SW480 (cell line): ENCODE measurements around the gene HSPA1B.
"Not testable (repeated sequence)": the region's sequence is repeated elsewhere in the genome, so short reads cannot be mapped to it uniquely, and the experiment has no call there.

Experiments
- DNase-seq: peaks from one replicate; pipeline ENCODE4 v3.0.0-alpha.2; 2016; ENCODE audit warnings: low spot score

The HSPA1B gene

DNA sequence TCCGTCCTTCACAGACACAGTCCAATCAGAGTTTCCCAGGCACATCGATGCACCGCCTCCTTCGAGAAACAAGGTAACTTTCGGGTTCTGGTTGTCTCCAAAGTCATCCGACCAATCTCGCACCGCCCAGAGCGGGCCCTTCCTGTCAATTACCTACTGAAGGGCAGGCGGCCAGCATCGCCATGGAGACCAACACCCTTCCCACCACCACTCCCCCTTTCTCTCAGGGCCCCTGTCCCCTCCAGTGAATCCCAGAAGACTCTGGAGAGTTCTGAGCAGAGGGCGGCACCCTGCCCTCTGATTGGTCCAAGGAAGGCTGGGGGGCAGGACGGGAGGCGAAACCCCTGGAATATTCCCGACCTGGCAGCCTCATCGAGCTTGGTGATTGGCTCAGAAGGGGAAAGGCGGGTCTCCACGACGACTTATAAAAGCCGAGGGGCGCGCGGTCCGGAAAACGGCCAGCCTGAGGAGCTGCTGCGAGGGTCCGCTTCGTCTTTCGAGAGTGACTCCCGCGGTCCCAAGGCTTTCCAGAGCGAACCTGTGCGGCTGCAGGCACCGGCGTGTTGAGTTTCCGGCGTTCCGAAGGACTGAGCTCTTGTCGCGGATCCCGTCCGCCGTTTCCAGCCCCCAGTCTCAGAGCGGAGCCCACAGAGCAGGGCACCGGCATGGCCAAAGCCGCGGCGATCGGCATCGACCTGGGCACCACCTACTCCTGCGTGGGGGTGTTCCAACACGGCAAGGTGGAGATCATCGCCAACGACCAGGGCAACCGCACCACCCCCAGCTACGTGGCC is at the start of gene HSPA1B:
Gene HSPA1B (plus strand): TSS at position 453 of the 794 bp plus-strand sequence. CDS start 213 bp downstream, at position 666.
- peak; percentile 95 for DNase-seq

DNA sequence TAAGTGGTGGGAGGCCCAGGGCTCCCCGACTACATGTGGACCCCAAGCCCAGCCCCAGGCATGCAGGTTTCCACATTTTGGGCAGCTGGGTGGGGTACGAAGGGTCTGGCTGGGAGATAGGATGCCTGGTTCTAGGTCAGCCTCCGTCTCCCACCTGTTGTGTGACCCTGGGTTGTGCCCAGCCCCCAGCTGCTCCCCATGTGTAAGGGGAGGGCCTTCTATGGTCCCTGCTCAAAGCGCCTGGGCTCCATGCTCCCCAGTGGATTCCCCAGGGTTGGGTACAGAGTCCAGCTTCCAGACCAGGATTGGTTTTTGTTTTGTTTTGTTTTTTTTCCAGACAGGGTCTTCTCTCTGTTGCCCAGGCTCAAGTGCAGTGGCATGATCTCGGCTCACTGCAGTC is 49.3 kb upstream of the HSPA1B start:
- DNase-seq: no peak

DNA sequence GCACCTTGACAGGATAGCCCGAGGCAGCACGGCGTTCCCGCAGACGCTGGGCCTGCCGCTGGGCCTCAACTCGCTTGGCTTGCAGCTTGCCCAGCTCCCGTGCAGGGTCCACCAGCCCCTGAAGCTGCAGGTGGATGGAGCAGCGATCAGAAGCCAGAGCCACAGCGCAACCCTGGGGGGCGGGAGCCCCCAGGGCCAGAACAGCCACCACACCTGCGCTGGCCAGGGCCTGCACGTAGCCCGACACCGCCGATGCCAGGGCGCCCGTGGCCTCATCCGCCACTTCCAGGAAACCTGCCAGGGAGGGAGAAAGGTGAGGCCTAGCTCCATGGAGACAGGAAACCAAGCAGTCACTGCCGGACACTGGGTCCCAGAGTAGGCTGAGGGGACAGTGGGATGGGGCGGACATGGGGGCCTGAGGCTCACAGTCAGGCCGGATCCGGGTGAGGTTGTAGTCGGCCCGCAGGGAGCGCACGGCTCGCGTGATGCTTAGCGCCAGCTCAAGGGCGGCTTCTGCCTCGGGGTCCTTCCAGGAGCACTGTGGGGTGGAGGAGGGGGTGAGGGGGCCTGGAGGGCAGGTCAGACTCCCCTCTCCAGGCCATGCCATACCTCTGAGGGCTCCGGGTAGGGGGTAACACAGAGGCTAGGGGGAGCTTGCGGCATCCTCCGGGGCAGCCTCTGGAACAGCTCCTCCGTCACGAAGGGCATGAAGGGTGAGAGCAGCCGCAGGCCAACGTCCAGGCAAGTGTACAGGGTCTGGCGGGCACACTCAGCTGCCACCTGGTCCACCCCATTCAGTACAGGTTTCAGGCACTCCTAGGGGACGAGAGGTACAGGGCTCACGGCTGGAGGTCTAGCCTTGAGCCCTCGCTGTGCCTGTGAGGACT is 48.3 kb upstream of the HSPA1B start:
- no peak for DNase-seq

DNA sequence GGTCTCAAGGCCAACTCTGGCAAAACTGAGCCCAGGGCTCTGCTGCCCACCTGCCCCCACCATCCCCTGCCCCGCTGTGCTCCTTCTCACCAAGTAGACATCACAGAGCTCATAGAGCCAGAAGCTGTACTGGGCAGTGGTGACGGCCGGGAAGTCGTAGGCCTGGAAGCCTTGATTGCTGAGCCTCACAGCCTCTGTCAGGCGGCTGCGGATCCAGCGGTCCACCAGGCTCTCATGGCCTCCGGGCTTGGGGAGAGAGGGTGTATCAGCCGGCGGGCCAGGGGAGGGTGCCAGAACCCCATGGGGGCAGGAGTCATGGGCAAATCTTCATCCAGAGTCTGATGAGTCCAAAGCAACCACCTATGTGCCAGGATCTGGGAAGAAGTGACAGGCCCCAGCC is 47.6 kb upstream of the HSPA1B start:
- DNase-seq: no peak

DNA sequence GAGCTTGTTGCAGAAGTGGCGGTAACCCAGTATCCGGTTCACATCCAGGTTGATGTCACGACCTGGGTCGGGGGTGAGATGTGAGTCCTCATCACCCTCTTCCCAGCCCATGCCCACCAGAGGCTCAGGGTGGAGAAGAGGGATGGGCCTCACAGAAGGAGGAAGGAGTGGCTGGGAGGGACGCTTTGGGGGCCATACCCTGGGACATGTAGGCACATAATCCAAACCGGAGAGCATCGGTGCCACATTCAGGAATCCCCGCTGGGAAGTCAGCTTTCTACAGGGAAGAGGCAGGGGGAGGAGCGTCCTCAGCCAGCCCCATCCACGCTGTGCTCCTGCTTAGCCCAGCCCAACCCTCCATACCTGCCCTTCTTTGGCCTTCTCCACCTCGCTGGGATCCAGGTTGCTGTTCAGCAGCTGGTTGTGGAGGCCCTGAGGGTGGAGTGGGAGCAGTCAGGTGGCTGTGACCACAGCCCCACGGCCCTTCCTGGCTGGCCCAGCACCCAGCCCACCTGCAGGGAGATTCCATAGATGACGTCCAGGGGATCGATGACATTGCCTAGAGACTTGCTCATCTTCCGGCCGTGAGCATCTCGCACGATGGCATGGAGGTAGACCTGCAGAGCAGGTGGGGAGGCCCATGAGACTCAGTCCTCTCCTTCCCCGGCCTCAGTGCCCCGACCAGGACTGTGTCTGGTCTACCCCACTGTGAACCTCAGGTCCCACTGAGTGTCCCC is 46.9 kb upstream of the HSPA1B start:
- DNase-seq: no peak

DNA sequence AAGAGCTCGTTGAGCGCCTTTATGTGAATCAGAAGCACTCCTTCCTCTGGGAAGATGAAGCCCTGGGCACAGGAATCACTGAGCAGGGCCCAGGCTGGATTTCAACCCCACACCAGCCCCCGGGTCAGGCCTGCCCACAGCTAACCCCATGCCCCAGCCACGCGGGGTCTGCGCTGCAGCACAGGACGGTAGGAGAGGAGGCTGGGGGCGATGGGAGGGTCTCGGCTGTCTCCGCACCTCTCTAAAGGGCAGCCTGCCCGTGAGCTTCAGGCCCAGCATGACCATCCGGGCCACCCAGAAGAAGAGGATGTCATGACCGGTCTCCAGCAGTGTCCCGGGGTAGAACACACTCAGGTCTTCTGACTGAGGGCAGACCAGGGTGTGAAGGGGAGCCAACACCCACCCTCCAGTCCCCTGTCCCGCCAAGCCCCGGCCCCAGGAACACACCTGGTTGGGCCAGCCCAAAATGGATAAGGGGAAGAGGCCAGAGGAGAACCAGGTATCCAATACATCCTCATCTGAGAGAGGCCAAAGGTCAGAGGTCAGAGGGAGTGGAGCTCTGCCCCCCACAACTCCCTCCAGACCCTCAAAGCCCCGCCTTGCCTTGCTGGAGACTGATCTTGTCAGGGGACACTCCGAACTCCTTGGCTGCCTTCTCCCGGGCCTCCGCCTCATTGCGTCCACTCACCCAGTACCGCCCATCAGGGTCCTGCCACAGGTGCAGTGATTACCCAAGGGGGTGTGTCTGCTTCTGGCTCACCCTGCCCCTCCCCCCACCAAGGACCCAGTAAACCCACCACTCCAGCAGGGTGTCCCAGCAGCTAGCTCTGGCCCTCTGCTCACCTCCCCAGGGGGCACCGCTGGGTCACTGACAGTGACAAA is 46.1 kb upstream of the HSPA1B start:
- no peak for DNase-seq

DNA sequence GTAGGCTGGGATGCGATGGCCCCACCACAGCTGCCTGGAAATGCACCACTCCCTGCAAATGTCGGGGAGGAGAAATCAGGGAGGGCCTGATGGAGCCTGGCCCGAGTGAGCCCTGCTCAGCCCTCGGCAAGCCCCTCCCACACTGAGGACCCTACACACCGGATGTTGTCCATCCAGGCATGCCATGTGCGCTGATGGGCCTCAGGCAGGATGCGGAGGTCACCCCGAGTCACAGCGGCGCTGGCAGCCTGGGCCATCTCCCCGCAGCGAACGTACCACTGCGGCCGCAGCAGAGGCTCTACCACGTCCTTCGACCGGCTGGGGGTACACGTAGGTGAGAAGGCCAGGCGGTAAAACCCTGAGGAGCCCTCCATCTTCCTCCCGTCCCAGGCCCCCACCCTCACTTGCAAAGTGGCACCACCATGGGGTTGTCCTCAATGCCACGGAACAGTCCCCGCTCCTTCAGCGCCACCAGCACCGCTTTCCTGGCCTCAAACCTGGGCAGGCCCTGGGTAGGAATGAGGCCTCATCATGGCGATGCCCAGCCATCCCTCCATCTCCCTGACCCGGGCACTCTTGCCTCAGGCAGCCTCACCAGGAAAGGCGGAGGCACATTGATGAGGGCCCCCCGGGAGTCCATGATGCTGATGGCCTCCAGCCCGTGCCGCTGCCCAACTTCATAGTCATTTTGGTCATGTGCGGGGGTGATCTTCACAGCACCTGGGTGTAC is 45.2 kb upstream of the HSPA1B start:
- no peak for DNase-seq

DNA sequence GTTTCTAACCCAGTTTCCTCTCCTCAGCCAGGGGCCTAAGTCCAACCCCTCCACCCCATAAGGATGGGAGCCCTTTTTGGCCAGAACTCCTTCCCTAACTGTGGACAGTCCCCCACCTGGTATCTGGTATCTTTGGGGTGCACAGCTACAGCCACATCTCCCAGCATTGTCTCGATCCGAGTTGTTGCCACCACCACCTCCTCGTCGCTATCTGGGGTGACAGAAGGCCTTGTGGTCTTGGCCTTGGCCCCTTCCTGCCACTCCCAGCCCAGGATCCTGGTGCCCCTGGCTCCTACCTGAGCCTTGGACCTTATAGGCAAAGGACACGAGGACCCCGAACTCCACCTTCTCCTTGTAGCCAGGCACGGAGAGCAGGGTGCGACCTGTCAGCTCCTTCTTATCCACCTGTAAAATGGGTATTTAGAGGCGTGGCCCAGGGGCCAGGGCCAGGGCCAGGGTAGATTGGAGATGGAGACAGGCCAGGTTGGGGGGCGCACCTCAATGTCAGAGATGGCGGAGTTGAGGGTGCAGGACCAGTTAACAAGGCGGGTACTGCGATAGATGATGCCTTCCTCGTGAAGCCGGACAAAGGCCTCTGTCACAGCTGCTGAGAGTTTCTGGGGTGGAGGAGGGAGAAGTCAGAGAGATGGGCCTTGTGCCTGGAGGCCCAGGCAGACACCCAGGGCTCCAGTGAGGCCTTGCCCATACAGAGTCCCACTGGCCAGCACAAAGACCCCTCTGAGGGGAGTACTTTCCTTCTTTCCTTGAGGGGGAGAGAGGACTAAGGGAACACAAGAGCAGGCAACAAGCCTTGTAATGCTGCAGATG is 43.2 kb upstream of the HSPA1B start:
- no peak for DNase-seq

DNA sequence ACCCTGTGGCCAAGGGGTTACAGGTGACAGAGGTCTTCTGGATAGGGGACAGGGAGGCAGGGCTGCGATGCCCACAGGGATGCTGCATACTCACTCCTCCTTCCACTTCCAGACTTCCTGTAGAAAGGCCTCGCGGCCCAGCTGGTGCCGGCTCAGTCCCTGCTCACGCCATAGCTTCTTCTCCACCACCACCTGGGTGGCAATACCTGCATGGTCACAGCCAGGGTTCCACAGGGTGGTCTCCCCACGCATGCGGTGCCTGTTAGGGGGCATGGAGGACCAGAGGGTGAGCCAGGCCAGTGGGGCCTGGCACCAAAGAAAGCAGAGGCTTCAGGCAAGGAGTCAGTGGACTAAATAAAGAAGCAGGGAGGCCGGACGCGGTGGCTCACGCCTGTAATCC is 42.1 kb upstream of the HSPA1B start:
- DNase-seq: no peak

DNA sequence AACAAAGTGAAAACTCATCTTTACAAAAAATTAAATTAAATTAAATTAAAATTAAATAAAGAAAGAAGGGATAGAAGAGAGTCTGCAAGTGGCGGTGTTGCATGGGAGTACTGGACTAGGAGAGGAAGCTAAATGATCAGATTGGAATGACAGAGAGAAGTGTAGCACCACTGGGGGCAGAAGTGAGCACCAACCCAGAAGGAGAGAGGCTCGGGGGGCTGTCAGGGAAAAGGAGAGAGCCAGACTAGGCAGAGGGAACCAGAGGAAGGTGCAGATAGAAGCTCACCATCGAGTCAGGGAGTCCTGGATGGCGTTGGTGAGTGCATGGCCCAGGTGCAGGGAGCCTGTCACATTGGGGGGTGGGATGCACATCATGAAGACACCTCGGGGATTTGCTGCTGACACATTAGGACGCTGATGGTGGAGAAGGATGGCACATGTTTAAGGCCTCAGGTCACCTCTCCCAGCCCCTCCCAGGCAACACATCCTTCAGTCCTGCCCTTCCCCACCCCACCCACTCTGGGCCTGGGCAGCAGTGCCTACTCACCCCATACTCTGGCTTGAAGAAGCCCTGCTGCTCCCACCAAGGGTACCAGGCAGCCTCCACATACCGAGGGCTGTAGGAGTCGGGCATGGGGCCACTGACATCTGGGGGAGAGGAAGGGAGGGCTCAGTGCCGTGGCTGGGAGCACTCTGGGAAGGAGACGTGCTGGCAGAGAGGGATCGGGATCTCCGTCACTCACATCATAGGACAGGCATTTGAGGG is 36.0 kb upstream of the HSPA1B start:
- DNase-seq: peak; percentile 50

DNA sequence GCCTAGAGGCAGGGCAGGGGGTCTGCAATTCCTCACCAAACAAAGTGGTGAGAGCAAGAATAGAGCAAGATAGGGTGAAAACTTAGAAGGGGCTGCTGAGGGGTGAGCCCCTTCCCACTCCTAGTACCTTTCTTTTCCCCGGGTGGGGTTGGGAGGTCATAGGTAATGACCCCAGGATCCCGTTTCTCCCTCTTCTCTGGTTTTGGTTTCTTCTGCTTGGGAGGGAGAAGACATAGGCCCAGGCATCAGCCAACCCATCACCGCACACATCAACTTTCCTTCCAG is 35.5 kb upstream of the HSPA1B start:
- DNase-seq: no peak

DNA sequence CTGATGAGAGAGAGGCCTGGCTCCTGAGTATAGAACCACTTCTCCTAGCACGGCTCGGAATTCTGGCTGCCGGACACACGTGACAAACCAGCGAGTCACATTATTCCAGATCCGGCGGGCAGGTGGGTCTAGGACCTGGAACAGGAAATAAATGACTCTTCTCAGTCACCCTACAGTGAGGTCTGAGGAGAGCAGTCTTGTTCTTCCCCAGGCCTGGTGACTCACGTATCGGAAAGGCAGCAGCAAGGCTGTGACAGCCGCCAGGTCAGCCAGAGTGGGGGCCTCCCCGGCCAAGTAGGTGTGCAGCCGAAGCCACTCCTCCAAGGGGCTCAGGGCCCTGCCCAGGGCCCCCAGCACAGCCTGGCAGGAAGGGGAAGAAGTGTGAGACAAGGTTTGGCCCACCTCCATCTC is 34.8 kb upstream of the HSPA1B start:
- no peak for DNase-seq

DNA sequence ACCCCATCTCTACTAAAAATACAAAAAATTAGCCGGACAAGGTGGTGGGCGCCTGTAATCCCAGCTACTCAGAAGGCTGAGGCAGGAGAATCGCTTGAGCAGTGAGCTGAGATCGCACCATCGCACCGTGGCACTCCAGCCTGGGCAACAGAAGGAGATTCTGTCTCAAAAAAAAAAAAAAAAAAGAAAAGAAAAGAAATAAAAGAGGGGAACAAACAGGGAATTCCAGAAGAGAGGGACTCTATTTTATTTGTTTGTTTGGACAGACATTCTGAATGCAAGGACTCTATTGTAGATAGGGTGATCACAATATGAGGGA is 33.7 kb upstream of the HSPA1B start:
- not testable (repeated sequence) for DNase-seq

DNA sequence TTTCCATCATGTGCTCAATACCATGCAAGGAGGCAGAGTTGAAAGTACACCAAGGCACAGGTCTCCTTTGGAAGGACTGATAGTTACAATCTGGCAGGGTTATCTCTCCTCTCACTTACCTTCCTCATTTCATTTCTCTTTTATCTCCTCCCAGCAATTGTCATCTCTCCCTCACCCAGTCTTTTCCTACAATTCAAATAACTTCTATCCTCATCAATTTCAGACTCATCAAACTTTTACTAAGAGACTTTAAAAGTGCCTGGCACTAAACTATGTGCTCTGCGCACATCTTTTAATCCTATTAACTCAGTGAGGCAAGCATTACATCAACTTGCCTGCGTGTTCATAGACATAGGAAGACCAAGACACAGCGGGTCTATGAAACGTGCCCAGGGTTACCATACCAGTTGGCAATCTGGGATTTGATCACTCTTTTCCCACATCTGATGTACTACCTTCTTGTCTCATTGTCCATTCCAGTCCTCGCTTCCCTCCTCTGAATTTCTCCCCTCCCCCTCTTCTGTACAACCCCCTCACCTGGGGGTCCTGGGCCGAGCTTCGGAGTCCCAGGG is 33.2 kb upstream of the HSPA1B start:
- peak; percentile 36 for DNase-seq

DNA sequence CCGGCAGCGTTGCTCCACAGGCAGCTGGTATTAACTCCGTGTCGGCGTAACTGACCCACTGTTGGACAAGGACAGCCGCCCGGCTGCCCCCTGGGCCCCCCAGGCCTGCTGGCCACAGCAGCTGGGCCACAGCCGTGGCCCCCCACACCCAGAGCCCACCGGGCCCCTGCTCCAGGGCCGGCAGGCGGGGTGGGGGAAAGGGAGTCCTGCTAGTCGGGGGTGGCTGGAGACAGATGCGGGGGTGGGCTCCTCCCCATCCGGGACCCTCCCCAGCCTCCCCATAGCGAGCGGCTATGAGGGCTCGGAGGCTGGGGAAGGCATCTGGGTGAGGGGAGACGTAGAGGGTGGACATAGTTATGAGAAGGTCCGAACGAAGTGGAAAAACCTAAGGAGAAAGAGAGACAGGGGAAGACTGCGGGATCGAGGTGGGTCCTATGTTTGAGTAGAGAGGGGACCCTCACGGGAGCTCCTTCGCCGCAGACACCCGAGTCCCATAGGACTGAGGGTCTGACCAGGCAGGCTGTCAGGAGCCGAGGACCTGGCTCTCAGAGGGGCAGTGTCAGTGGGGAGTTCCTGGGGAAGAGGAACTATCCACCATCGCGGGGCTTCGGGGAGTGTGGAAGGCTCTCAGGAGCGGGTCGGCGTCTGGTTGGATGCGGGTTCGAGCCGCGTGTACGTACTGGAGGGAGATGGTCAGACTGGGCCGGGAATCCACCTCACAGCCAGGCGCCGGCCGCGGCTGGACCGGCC is 32.5 kb upstream of the HSPA1B start:
- no peak for DNase-seq

DNA sequence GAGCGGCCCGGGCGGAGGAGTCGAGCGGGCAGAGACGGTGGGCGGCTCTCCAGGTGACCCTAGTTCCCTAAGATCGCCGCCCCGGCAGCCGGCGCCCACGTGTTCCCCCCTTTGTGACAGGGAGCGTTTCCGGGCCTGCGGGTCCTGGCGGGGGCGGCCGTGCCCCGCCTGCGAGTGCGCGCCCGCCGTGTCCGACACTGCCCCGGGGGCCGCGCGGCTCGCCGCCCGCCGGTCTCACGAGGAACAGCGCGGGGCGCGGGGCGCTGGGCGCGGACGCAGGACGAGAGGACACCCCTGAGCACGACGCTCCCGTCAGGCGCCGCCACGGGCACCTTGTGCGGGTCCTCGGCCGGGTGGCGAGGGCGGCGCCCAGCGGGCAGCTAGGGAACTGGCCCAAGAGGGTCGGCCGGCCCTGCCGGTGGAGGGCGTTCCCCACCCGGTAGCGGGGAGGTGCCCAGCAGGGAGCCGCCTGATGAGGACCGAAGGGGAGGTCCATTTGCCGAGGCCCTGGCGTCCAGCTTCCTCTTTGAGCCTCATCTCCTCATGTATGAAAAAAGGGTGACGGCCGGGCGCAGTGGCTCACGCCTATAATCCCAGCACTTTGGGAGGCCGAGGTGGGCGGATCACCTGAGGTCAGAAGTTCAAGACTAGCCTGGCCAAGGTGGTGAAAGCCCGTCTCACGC is 31.8 kb upstream of the HSPA1B start, which contains the start of gene VARS1:
Gene VARS1 (minus strand): TSS at position 137 of the 683 bp plus-strand sequence. CDS start 535 bp downstream, outside the sequence.
- DNase-seq: peak; percentile 88

DNA sequence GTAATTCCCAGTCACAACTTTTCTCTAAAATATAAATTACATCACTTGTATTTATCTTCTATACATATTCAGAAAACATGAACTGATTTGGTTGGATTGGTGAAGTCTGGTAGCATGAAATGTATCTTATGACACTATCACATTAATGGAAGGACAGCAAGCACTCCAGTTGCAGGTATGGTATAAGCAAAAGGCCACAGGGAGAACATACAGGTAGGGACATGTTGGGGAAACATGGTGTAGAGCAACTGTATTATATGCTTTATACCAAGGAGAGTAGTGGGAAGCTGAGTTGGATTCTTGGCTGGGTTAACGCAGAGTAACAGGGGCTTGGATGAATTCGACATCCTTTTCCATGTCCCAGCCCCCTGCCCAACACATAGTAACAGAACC is 30.5 kb upstream of the HSPA1B start:
- DNase-seq: no peak

DNA sequence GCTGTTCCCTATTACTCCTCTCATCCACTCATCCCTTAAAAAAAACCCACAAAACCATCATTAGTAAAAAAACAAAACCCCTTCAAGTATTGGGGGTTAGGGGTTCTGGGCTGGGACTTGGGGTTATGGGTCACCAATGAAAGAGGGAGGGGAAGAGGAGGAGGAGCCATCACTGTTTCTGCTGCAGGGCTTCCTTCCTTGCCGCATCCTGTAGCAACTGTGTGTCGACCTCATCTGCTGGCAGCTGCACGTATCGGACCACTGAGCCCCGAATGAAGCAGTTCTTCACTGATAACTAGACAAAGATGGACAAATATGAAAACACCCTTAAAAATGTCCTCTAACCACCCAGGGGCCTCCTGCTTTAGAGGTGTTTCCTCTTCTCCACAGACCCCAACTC is 29.9 kb upstream of the HSPA1B start:
- DNase-seq: no peak
